Parathyroid adenoma (tissue), 2 donors: Measurements from ENCODE around the gene HIRA.

ENCODE experiments used
- H2AFZ ChIP-seq: fragments of 300-600 bp; sonication (generic); one replicate; pipeline ENCODE4 v1.7.0; 2017; ENCODE audit warnings: antibody characterized with exemption, mild to moderate bottlenecking
- H3K27ac ChIP-seq: fragments of 300-600 bp; sonication (generic); one replicate; pipeline ENCODE4 v1.7.0; 2017
- H3K27me3 ChIP-seq: fragments of 300-600 bp; sonication (generic); one replicate; pipeline ENCODE4 v1.7.0; 2017; ENCODE audit warnings: low read length; ENCODE audit not compliant: control insufficient read depth, insufficient read depth
- H3K36me3 ChIP-seq: fragments of 300-600 bp; sonication (generic); one replicate; pipeline ENCODE4 v1.7.0; 2017; ENCODE audit warnings: low read length; ENCODE audit not compliant: control insufficient read depth, insufficient read depth
- H3K4me1 ChIP-seq: fragments of 300-600 bp; sonication (generic); one replicate; pipeline ENCODE4 v1.7.0; 2017; ENCODE audit warnings: control low read depth
- H3K4me2 ChIP-seq: fragments of 300-600 bp; sonication (generic); one replicate; pipeline ENCODE4 v1.7.0; 2017; ENCODE audit warnings: low read length
- H3K4me3 ChIP-seq: fragments of 300-600 bp; sonication (generic); one replicate; pipeline ENCODE4 v1.7.0; 2017; ENCODE audit warnings: low read depth, low read length
- H3K79me2 ChIP-seq: fragments of 300-600 bp; sonication (generic); one replicate; pipeline ENCODE4 v1.7.0; 2017; ENCODE audit warnings: control low read depth
- H3K9ac ChIP-seq: fragments of 300-600 bp; sonication (generic); one replicate; pipeline ENCODE4 v1.7.0; 2017; ENCODE audit warnings: mild to moderate bottlenecking
- H3K9me3 ChIP-seq: fragments of 300-600 bp; sonication (generic); one replicate; pipeline ENCODE4 v1.7.0; 2017; ENCODE audit warnings: low read length; ENCODE audit not compliant: control insufficient read depth
- CTCF ChIP-seq: fragments of 300-600 bp; sonication (generic); IDR thresholded peaks from one replicate; pipeline ENCODE4 v1.7.0; 2017; ENCODE audit warnings: antibody characterized with exemption, mild to moderate bottlenecking
- donor health status: primary hyperparathyroidism.

HIRA gene

GRCh38 chr22:19337137-19337536 lies 94.4 kb downstream of the HIRA start:
- Histone ChIP-seq H3K4me1 (no peaks in the 10 kb centered on the region), H3K36me3 (no peaks in the 10 kb centered on the region), H3K27ac (no peak overlapping the region), H3K9me3 (no peaks in the 10 kb centered on the region), H2AFZ (no peak overlapping the region), H3K4me2 (no peak overlapping the region), H3K27me3 (no peaks in the 10 kb centered on the region), H3K79me2 (no peaks in the 10 kb centered on the region), H3K9ac (no peak overlapping the region), H3K4me3 (no peak overlapping the region)
- TF ChIP-seq CTCF, result no peak

- Histone ChIP-seq H3K9ac (no peak overlapping the region), H3K4me2 (no peak overlapping the region), H3K27ac (no peak overlapping the region), H3K27me3 (no peaks in the 10 kb centered on the region), H3K4me1 (no peaks in the 10 kb centered on the region), H2AFZ (no peak overlapping the region), H3K4me3 (no peak overlapping the region), H3K9me3 (no peaks in the 10 kb centered on the region), H3K36me3 (no peaks in the 10 kb centered on the region), H3K79me2 (no peaks in the 10 kb centered on the region)
- no peak for TF ChIP-seq CTCF
Measured at GRCh38 chr22:19336133-19337075, 95.1 kb downstream of the HIRA start.

- H3K27me3 ChIP-seq, result no peaks in the 10 kb centered on the region
- no peak overlapping the region for H3K4me2 ChIP-seq
- no peaks in the 10 kb centered on the region for H3K36me3 ChIP-seq
- H3K9ac ChIP-seq, result no peak overlapping the region
- no peak overlapping the region for H2AFZ ChIP-seq
- no peaks in the 10 kb centered on the region for H3K9me3 ChIP-seq
- H3K79me2 ChIP-seq, result no peaks in the 10 kb centered on the region
- H3K4me3 ChIP-seq, result no peak overlapping the region
- no peak overlapping the region for H3K27ac ChIP-seq
- H3K4me1 ChIP-seq, result no peaks in the 10 kb centered on the region
- no peak for TF ChIP-seq CTCF
Measured at GRCh38 chr22:19331975-19332374, 99.6 kb downstream of the HIRA start.

- Histone ChIP-seq H3K79me2 (no peaks in the 10 kb centered on the region), H2AFZ (no peak overlapping the region), H3K9ac (no peak overlapping the region), H3K27ac (no peak overlapping the region), H3K4me1 (no peaks in the 10 kb centered on the region), H3K4me2 (no peak overlapping the region), H3K9me3 (no peaks in the 10 kb centered on the region), H3K36me3 (no peaks in the 10 kb centered on the region), H3K27me3 (no peaks in the 10 kb centered on the region), H3K4me3 (no peak overlapping the region)
- TF ChIP-seq CTCF, result no peak
Measured at GRCh38 chr22:19331474-19331873, 100.1 kb downstream of the HIRA start.
